Measurements from ENCODE around the gene TRAPPC12.

The TRAPPC12 gene

GRCh38 chr2:3459185-3460015 is 79.9 kb downstream of the TRAPPC12 start:
- Histone ChIP-seq H3K9ac (ENCODE audit: low read depth, low read length) (no peak overlapping the region), H3K27me3 (ENCODE audit: control insufficient read depth, insufficient read depth, low read length) (no peaks in the 10 kb centered on the region), H3K4me3 (ENCODE audit: low read length) (no peak overlapping the region), H3K4me1 (ENCODE audit: control insufficient read depth, insufficient read depth, low read length) (peaks cover 12% of the 10 kb centered on the region), H3K36me3 (ENCODE audit: insufficient read depth, low read length) (peaks cover 20% of the 10 kb centered on the region), H3K4me2 (ENCODE audit: low read length) (no peak overlapping the region), H3K9me3 (replicated peaks; ENCODE audit: low read length) (no peaks in the 10 kb centered on the region)

DNA sequence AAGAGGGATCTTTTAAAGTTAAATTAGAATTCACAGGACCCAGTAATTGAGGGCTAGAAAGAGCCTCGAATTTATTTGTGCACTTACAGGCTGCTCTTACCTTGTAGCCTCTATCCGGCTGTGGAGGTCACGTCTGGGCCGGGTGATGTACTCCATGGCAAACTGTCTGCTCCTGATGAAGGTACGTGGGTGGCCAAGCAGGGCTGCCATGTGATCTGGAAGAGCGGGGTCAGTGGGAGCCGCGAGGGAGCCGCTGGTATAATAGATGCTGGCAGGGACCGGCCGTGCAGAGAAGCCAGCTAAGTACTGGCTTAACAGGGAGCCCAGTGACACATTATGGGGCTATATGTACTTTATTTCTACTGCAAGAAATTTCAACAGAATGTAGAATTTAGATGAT is 80.7 kb downstream of the TRAPPC12 start:
- H3K36me3 ChIP-seq (ENCODE audit: insufficient read depth, low read length): peaks cover 25% of the 10 kb centered on the region
- no peak overlapping the region for H3K4me3 ChIP-seq (ENCODE audit: low read length)
- peaks cover 20% of the 10 kb centered on the region for H3K4me1 ChIP-seq (ENCODE audit: control insufficient read depth, insufficient read depth, low read length)
- no peak overlapping the region for H3K4me2 ChIP-seq (ENCODE audit: low read length)
- H3K9ac ChIP-seq (ENCODE audit: low read depth, low read length): no peak overlapping the region
- no peaks in the 10 kb centered on the region for H3K27me3 ChIP-seq (ENCODE audit: control insufficient read depth, insufficient read depth, low read length)
- H3K9me3 ChIP-seq (replicated peaks; ENCODE audit: low read length): no peaks in the 10 kb centered on the region

- Histone ChIP-seq H3K4me2 (ENCODE audit: low read length) (no peak overlapping the region), H3K9me3 (replicated peaks; ENCODE audit: low read length) (no peaks in the 10 kb centered on the region), H3K36me3 (ENCODE audit: insufficient read depth, low read length) (peaks cover 25% of the 10 kb centered on the region), H3K9ac (ENCODE audit: low read depth, low read length) (no peak overlapping the region), H3K4me3 (ENCODE audit: low read length) (no peak overlapping the region), H3K4me1 (ENCODE audit: control insufficient read depth, insufficient read depth, low read length) (peaks cover 28% of the 10 kb centered on the region), H3K27me3 (ENCODE audit: control insufficient read depth, insufficient read depth, low read length) (no peaks in the 10 kb centered on the region)
Measured at GRCh38 chr2:3460831-3461800, 81.6 kb downstream of the TRAPPC12 start.

- no peaks in the 10 kb centered on the region for H3K9me3 ChIP-seq (replicated peaks; ENCODE audit: low read length)
- H3K4me3 ChIP-seq (ENCODE audit: low read length): no peak overlapping the region
- H3K9ac ChIP-seq (ENCODE audit: low read depth, low read length): no peak overlapping the region
- H3K4me2 ChIP-seq (ENCODE audit: low read length): peak overlapping the region; percentile 39
- no peaks in the 10 kb centered on the region for H3K27me3 ChIP-seq (ENCODE audit: control insufficient read depth, insufficient read depth, low read length)
- H3K4me1 ChIP-seq (ENCODE audit: control insufficient read depth, insufficient read depth, low read length): peaks cover 36% of the 10 kb centered on the region
- peaks cover 30% of the 10 kb centered on the region for H3K36me3 ChIP-seq (ENCODE audit: insufficient read depth, low read length)
Measured at GRCh38 chr2:3461801-3462492, 82.5 kb downstream of the TRAPPC12 start.

DNA sequence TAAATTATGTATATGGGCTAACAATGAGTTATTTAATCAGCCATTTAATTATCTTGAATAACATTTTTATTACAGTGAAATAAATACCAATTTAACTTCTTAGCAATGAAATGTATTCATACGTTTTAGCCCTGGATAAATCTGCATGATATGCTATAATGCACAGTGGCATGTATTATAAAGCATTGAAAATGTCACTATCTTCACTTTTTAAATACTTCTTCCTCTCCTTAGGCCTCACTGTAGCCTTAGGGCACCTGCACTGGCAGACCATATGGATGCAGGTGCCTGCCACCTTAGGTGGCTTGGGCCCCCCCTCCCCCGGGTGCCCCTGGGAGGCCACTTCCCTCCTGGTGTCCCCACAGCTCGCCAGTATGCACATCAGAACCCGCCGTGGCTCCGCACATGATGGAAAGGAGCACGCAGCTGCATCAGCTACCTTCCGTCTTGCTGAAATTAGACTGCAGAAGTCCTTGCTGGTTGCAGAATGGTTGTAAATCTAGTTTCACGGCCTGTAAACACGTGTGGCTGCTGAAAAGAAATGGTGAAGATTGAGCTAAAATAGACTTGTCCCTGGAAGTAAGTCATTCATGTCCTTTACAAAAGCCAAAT is 83.1 kb downstream of the TRAPPC12 start:
- H3K27me3 ChIP-seq (ENCODE audit: control insufficient read depth, insufficient read depth, low read length): no peaks in the 10 kb centered on the region
- peaks cover 35% of the 10 kb centered on the region for H3K36me3 ChIP-seq (ENCODE audit: insufficient read depth, low read length)
- no peak overlapping the region for H3K4me3 ChIP-seq (ENCODE audit: low read length)

GRCh38 chr2:3463186-3463835 is 83.8 kb downstream of the TRAPPC12 start:
- H3K9ac ChIP-seq (ENCODE audit: low read depth, low read length): no peak overlapping the region
- H3K27me3 ChIP-seq (ENCODE audit: control insufficient read depth, insufficient read depth, low read length): no peaks in the 10 kb centered on the region
- peaks cover 38% of the 10 kb centered on the region for H3K36me3 ChIP-seq (ENCODE audit: insufficient read depth, low read length)
- H3K4me3 ChIP-seq (ENCODE audit: low read length): no peak overlapping the region
- peaks cover 37% of the 10 kb centered on the region for H3K4me1 ChIP-seq (ENCODE audit: control insufficient read depth, insufficient read depth, low read length)
- no peaks in the 10 kb centered on the region for H3K9me3 ChIP-seq (replicated peaks; ENCODE audit: low read length)
- no peak overlapping the region for H3K4me2 ChIP-seq (ENCODE audit: low read length)

More for the DNA sequence above, 83.1 kb downstream of the TRAPPC12 start:
- Histone ChIP-seq H3K9ac (ENCODE audit: low read depth, low read length) (no peak overlapping the region), H3K4me2 (ENCODE audit: low read length) (no peak overlapping the region), H3K4me1 (ENCODE audit: control insufficient read depth, insufficient read depth, low read length) (peaks cover 37% of the 10 kb centered on the region), H3K9me3 (replicated peaks; ENCODE audit: low read length) (no peaks in the 10 kb centered on the region)

DNA sequence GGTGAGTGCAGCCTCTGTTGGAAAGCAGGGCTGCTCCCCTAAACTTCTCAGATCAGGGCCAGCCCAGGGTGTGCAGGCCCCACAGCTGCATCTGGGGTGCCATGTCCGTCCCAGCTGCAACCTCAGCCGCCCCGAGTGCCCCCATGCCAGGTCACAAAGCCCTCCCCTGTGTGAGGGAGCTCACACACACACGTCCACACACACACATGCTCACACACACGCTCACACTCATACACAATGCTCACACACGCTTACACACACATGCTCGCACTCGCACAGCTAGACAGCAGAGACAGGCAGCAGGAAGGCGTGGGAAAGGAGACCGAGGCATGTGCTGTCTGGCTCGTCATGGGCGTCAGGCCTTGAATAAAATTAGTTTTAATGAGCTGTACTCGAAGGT is 84.5 kb downstream of the TRAPPC12 start:
- H3K4me3 ChIP-seq (ENCODE audit: low read length): no peak overlapping the region
- no peak overlapping the region for H3K9ac ChIP-seq (ENCODE audit: low read depth, low read length)
- H3K9me3 ChIP-seq (replicated peaks; ENCODE audit: low read length): no peaks in the 10 kb centered on the region
- H3K36me3 ChIP-seq (ENCODE audit: insufficient read depth, low read length): peaks cover 40% of the 10 kb centered on the region
- no peak overlapping the region for H3K4me2 ChIP-seq (ENCODE audit: low read length)
- peaks cover 41% of the 10 kb centered on the region for H3K4me1 ChIP-seq (ENCODE audit: control insufficient read depth, insufficient read depth, low read length)
- no peaks in the 10 kb centered on the region for H3K27me3 ChIP-seq (ENCODE audit: control insufficient read depth, insufficient read depth, low read length)

DNA sequence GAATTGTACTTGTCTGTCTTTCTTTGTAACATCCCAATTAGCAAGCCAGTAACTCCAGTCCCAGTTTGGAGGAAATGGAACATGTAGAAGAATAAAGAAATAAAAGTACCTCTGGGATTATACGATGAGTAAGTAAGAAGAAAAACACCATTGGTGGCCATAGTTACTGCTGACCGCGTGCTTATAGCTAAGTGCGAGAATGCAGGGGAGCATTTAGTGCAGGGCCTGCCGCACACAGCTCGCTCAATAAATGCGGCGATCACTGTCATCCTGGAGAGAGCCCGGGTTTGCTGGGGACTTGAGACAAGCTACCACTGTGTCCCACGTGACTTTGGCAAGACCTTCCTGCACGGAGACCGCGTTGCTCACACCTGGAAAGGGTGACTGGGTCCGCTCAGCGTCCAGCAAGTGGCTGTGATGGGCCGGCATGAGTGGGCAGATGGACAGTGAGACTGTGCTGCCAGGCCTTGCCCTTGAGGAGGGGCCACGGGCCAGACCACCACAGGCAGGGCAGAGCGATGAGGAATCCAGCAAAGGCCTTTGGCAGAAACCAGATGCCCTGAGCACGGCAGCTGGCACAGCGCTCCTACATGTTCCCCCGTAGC is 85.0 kb downstream of the TRAPPC12 start:
- Histone ChIP-seq H3K4me3 (ENCODE audit: low read length) (no peak overlapping the region), H3K36me3 (ENCODE audit: insufficient read depth, low read length) (peaks cover 40% of the 10 kb centered on the region), H3K9ac (ENCODE audit: low read depth, low read length) (no peak overlapping the region), H3K4me2 (ENCODE audit: low read length) (no peak overlapping the region), H3K9me3 (replicated peaks; ENCODE audit: low read length) (no peaks in the 10 kb centered on the region), H3K27me3 (ENCODE audit: control insufficient read depth, insufficient read depth, low read length) (no peaks in the 10 kb centered on the region), H3K4me1 (ENCODE audit: control insufficient read depth, insufficient read depth, low read length) (peaks cover 45% of the 10 kb centered on the region)

GRCh38 chr2:3465328-3465727 is 85.8 kb downstream of the TRAPPC12 start:
- Histone ChIP-seq H3K27me3 (ENCODE audit: control insufficient read depth, insufficient read depth, low read length) (no peaks in the 10 kb centered on the region), H3K9me3 (replicated peaks; ENCODE audit: low read length) (no peaks in the 10 kb centered on the region), H3K4me1 (ENCODE audit: control insufficient read depth, insufficient read depth, low read length) (peaks cover 50% of the 10 kb centered on the region), H3K9ac (ENCODE audit: low read depth, low read length) (peak overlapping the region; percentile 69), H3K36me3 (ENCODE audit: insufficient read depth, low read length) (peaks cover 39% of the 10 kb centered on the region), H3K4me3 (ENCODE audit: low read length) (peak overlapping the region; percentile 16), H3K4me2 (ENCODE audit: low read length) (peak overlapping the region; percentile 44)

DNA sequence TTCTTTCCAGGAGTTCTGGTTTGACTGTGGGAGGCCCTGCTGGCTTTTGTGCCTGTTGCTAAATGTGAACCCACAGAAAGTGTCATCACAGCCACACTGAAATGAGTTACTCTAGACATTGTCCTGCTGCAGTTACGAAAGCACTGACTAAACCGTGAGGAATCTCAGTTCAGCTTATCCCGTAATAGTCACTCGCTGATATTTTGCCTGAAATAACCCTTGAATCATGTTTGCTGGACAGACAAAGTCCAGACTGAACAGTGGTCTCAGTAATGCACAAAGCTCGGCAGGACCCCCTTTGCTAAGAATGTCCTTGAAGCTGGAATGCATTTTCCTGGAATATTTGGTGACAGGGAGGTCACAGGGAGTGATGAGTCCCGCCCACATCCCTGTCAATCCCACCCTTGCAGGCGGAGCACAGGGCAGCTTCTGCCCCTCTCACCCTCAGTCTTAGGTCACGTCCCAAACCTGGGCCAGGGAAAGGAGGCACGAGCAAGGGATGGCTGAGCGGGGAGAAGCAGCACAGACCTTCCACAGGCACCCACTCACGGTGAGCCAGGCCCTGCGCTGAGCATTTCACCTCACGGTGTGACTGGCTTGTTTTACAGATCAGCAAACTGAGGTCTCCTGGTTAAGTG is 86.5 kb downstream of the TRAPPC12 start:
- H3K9me3 ChIP-seq (replicated peaks; ENCODE audit: low read length): no peaks in the 10 kb centered on the region
- H3K4me2 ChIP-seq (ENCODE audit: low read length): peak overlapping the region; percentile 66
- no peaks in the 10 kb centered on the region for H3K27me3 ChIP-seq (ENCODE audit: control insufficient read depth, insufficient read depth, low read length)
- peak overlapping the region; percentile 20 for H3K4me3 ChIP-seq (ENCODE audit: low read length)
- peaks cover 56% of the 10 kb centered on the region for H3K4me1 ChIP-seq (ENCODE audit: control insufficient read depth, insufficient read depth, low read length)
- peak overlapping the region; percentile 70 for H3K9ac ChIP-seq (ENCODE audit: low read depth, low read length)
- H3K36me3 ChIP-seq (ENCODE audit: insufficient read depth, low read length): peaks cover 39% of the 10 kb centered on the region

Measured in skeletal muscle satellite cell (primary cell).